ENCODE data around the gene ADPRHL1.

GRCh38 chr13:113422807-113423519 is 30.3 kb downstream of the ADPRHL1 start:
- TF ChIP-seq CTCF (conservative IDR thresholded peaks at IDR 0.05) (no peak), ZFX (IDR thresholded peaks at IDR 0.05) (no peak)
